ENCODE measurements around the gene MAPKBP1. TPM values are rescaled to one million over a fixed set of nuclear protein-coding genes. Genes with fewer than 3 reads are reported as not detected.
A peak's percentile ranks its signal among the peaks of the same experiment; 100 is the strongest.

MAPKBP1 gene
- total RNA-seq, 1 donor from 2014 or later, result 36.6 TPM

- no peaks in the 10 kb centered on the region for H3K36me3 Mint-ChIP-seq (ENCODE audit: low read depth)
These were observed 97.1 kb downstream of the MAPKBP1 start for GRCh38 chr15:41871175-41871905.

GRCh38 chr15:41872166-41872747 is 98.0 kb downstream of the MAPKBP1 start:
- H3K27ac Mint-ChIP-seq (ENCODE audit: unreplicated experiment), result peak overlapping the region; percentile 90
- no peak for DNase-seq (ENCODE audit: low read depth, low spot score)
- H3K27me3 Mint-ChIP-seq (ENCODE audit: low read depth), result no peaks in the 10 kb centered on the region
- no peak for TF ChIP-seq CTCF (conservative IDR thresholded peaks at IDR 0.05)
- H3K4me1 Mint-ChIP-seq, result peaks cover 14% of the 10 kb centered on the region
- no peaks in the 10 kb centered on the region for H3K9me3 Mint-ChIP-seq
- H3K4me3 Mint-ChIP-seq, result no peak overlapping the region
- H3K36me3 Mint-ChIP-seq (ENCODE audit: low read depth), result no peaks in the 10 kb centered on the region

More at GRCh38 chr15:41871175-41871905, 97.1 kb downstream of the MAPKBP1 start:
- Mint-ChIP-seq H3K4me1 (peaks cover 16% of the 10 kb centered on the region), H3K27ac (ENCODE audit: unreplicated experiment) (peak overlapping the region; percentile 57), H3K27me3 (ENCODE audit: low read depth) (no peaks in the 10 kb centered on the region), H3K4me3 (no peak overlapping the region), H3K9me3 (no peaks in the 10 kb centered on the region)
- no peak for DNase-seq (ENCODE audit: low read depth, low spot score)
- TF ChIP-seq CTCF (conservative IDR thresholded peaks at IDR 0.05), result no peak

GRCh38 chr15:41873711-41874110 is 99.4 kb downstream of the MAPKBP1 start:
- Mint-ChIP-seq H3K4me3 (no peak overlapping the region), H3K36me3 (ENCODE audit: low read depth) (no peaks in the 10 kb centered on the region), H3K27me3 (ENCODE audit: low read depth) (no peaks in the 10 kb centered on the region), H3K4me1 (peaks cover 9% of the 10 kb centered on the region), H3K27ac (ENCODE audit: unreplicated experiment) (no peak overlapping the region), H3K9me3 (no peaks in the 10 kb centered on the region)
- TF ChIP-seq CTCF (conservative IDR thresholded peaks at IDR 0.05), result no peak
- DNase-seq (ENCODE audit: low read depth, low spot score), result no peak

GRCh38 chr15:41874736-41875135 is 100.5 kb downstream of the MAPKBP1 start:
- Mint-ChIP-seq H3K4me1 (peaks cover 5% of the 10 kb centered on the region), H3K4me3 (no peak overlapping the region), H3K9me3 (no peaks in the 10 kb centered on the region), H3K27ac (ENCODE audit: unreplicated experiment) (no peak overlapping the region), H3K36me3 (ENCODE audit: low read depth) (no peaks in the 10 kb centered on the region), H3K27me3 (ENCODE audit: low read depth) (no peaks in the 10 kb centered on the region)
- DNase-seq (ENCODE audit: low read depth, low spot score), result no peak
- TF ChIP-seq CTCF (conservative IDR thresholded peaks at IDR 0.05), result no peak

- peak overlapping the region; percentile 35 for H3K27ac Mint-ChIP-seq (ENCODE audit: unreplicated experiment)
- peaks cover 7% of the 10 kb centered on the region for H3K27me3 Mint-ChIP-seq (ENCODE audit: low read depth)
- no peak for TF ChIP-seq CTCF (conservative IDR thresholded peaks at IDR 0.05)
- no peaks in the 10 kb centered on the region for H3K36me3 Mint-ChIP-seq (ENCODE audit: low read depth)
- no peaks in the 10 kb centered on the region for H3K9me3 Mint-ChIP-seq
- no peak overlapping the region for H3K4me3 Mint-ChIP-seq
- no peaks in the 10 kb centered on the region for H3K4me1 Mint-ChIP-seq
- DNase-seq (ENCODE audit: low read depth, low spot score), result no peak
These were observed 101.7 kb downstream of the MAPKBP1 start for GRCh38 chr15:41876007-41876406.

Data from neural crest cell (in vitro differentiated cells).